ENCODE data around the gene CPPED1.

DNA sequence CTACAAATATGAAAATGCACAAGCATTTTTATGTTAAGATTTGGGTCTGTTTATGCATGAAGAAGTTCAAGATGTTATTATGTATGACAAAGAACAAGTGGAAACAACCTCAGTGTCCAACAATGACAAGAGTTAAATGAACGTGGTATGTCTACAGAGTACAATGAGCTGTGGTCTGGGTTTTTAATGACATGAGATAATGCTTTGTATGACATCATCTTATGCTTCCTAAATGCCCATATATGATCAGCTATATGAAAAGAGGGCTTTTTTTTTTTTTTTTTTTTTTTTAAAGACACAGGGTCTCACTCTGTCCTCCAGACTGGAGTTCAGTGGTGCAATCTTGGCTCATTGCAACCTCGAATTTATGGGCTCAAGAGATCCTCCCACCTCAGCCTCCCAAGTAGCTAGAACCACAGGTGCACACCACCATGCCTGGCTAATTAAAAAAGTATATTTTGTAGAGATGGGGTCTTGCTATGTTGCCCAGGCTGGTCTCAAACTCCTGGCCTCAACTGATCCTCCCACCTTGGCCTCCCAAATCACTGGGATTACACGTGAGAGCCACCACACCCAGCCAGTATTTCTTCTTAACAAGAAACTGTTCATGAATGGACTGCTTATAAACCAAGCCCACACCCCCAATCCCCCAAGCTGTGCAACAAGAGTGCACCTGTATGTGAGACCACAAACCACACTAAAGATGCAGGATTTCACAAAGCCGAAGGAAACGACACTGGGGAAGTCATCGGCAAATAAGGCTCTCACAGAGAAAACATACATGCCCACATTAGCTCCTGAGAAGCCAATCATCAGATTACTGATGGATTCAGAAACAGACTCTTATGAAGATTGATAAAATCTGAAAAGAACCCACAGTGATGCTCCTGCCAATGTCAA lies 114.5 kb downstream of the CPPED1 start:
- TF ChIP-seq POLR2A (IDR thresholded peaks at IDR 0.05; ENCODE audit: low read depth) (no peak), EP300 (IDR thresholded peaks at IDR 0.05) (no peak), POLR2AphosphoS5 (IDR thresholded peaks at IDR 0.05) (no peak)
- TF ChIP-seq, protein P1, sequence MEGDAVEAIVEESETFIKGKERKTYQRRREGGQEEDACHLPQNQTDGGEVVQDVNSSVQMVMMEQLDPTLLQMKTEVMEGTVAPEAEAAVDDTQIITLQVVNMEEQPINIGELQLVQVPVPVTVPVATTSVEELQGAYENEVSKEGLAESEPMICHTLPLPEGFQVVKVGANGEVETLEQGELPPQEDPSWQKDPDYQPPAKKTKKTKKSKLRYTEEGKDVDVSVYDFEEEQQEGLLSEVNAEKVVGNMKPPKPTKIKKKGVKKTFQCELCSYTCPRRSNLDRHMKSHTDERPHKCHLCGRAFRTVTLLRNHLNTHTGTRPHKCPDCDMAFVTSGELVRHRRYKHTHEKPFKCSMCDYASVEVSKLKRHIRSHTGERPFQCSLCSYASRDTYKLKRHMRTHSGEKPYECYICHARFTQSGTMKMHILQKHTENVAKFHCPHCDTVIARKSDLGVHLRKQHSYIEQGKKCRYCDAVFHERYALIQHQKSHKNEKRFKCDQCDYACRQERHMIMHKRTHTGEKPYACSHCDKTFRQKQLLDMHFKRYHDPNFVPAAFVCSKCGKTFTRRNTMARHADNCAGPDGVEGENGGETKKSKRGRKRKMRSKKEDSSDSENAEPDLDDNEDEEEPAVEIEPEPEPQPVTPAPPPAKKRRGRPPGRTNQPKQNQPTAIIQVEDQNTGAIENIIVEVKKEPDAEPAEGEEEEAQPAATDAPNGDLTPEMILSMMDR (IDR thresholded peaks at IDR 0.05): no peak
